NCI-H446 (cell line): ENCODE measurements around the gene HMOX1.

ENCODE experiments used
- DNase-seq, 2 experiments: peaks; one replicate each; lab custom pipeline; 2025; lab: John Stamatoyannopoulos, UW

The HMOX1 gene, protein sequence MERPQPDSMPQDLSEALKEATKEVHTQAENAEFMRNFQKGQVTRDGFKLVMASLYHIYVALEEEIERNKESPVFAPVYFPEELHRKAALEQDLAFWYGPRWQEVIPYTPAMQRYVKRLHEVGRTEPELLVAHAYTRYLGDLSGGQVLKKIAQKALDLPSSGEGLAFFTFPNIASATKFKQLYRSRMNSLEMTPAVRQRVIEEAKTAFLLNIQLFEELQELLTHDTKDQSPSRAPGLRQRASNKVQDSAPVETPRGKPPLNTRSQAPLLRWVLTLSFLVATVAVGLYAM

DNA sequence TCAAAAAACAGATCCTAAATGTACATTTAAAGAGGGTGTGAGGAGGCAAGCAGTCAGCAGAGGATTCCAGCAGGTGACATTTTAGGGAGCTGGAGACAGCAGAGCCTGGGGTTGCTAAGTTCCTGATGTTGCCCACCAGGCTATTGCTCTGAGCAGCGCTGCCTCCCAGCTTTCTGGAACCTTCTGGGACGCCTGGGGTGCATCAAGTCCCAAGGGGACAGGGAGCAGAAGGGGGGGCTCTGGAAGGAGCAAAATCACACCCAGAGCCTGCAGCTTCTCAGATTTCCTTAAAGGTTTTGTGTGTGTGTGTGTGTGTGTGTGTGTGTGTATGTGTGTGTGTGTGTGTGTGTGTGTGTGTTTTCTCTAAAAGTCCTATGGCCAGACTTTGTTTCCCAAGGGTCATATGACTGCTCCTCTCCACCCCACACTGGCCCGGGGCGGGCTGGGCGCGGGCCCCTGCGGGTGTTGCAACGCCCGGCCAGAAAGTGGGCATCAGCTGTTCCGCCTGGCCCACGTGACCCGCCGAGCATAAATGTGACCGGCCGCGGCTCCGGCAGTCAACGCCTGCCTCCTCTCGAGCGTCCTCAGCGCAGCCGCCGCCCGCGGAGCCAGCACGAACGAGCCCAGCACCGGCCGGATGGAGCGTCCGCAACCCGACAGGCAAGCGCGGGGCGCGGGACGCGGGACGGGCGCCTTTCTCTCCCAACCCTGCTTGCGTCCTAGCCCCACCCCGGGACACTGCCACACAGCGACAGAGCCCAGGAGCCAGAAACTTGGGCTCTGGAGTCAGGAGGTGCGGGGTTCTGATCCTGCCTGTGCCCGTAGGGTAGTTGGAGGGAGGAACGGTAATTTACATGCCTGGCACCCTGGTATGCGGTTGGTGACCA is at the start of gene HMOX1:
Gene HMOX1, plus strand, starts transcription at position 560 of the 887 bp plus-strand sequence. Its CDS starts 78 bp downstream, at position 638.
- peak in 1 of 2 experiments; percentile 65 for DNase-seq

DNA sequence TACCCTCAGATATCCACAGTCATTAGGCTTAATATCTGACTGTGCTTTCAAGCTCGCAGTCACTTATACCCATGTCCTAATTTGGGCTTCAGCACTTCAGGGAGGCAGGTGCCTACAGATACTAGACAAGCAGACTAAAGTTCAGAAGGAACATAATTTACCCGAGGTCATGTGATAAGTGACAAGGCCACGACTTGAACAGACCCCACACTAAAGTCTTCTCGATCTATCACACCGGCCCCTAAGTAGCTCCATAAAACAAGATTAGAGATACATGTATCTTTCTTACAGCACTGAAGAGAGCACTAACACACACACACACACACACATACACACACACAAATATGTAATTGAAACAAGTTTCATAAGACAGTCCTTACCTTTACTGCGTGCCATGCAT is 48.6 kb upstream of the HMOX1 start:
- no peak for DNase-seq

DNA sequence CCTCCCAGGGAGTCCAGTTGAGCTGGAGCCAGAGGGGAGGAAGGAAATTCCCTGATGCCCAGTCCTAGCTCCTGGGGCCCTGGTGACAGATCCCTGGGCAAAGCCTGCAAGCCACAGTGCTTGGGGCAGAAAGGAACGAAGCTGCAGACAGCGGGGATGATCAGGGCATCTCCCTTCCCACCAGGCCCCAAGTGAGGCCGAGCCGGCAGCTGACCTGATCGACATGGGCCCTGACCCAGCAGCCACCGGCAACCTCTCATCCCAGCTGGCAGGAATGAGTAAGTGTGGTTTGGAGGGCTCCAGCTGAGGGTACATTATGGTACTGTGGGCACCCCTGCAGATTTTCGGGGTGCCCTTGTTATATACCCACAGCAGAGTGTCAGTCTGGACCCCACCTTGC is 47.7 kb upstream of the HMOX1 start:
- DNase-seq: no peak

DNA sequence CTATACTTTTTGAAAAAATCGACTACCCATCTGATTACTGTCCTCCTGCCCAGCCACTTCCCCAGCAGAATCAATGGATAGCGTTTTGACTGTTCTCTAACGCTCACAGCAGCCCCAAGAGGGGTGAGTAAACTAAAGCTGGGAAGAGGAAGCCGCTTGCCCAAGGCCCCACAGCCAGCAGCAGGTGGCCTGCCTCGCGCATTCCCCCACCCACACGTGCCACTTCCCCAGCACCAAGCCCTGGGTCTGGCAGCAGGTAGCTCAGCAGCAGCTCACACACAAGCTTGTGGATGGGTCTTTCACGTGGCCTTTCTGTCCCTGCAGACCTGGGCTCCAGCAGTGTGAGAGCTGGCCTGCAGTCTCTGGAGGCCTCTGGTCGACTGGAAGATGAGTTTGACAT is 46.9 kb upstream of the HMOX1 start:
- no peak for DNase-seq

DNA sequence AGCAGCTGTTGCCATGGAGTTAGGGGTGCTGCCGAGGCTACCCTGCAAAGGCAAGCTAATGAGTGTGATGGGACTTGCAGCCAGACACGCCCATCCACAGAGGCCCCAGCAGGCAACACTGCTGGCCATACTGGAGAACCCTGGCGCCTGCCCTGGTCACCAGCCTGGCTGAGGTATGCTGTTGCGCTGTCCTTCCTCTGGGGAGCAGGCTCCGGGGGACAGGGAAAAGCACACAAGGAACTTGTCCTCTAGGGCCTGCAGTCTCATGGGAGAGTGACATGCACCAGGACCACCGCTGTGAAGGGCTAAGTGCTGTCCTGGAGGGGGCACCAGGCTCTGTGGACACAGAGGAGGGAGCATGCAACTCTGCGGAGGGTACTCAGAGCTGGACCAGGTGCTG is 45.4 kb upstream of the HMOX1 start:
- no peak for DNase-seq

DNA sequence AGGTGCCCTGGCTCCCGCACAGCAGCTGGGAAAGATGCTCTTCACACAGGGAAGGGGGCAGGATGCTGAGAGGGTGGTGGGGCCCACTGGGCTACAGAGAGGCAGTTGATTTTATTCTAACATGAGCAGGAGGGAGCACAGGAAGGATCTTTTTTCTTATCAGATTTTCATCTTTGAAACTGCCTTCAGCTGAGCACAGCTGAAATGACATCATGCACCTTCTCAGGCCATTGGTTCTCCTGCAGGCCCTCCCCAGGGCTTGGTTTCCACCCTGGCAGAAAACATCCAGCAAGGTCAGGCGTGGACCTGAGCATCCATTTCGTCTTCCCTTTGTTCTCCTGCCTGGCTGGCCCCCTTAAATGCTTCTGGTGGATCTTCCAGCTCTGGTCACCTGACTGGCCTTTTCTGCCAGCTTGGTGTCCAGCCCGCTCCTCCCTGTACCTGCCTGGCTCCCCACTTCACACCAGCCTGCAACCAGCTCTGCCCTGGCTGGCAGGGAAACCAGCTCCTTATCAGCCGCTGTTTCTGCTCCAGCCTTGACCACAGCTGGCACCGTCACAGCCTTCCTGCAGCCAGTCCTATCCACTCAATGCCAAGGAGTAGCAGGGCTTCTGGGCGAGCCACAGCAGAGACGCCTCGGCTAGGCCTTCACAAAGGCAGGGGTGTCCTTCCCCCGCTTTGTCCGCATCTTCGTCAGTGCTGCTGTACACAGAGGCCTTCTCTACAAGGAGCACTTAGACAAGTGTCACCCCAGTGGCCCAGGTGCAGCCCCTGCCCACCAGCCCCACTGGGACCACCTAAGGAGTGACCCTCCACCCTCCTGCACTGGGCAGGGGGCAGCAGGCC is 44.7 kb upstream of the HMOX1 start:
- DNase-seq: no peak

DNA sequence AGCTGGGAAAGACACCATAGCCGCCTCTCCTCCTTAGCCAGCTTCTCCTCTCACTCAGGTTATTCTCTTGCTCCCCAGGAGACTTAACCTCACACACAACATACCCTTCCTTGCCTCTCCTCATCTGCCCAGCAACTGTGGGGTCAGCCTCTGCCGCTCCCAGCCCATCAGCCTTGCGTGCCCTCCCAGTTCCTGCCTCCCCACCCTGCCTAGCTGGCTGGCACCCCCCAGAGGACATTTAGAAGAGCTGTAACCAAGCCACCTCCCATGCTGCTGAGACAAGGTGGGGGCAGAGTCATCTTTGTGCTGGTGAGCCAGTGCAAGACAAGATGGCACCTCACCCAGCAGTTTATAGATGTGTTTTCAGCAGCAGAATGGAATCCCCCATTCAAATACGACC is 43.0 kb upstream of the HMOX1 start:
- no peak for DNase-seq

DNA sequence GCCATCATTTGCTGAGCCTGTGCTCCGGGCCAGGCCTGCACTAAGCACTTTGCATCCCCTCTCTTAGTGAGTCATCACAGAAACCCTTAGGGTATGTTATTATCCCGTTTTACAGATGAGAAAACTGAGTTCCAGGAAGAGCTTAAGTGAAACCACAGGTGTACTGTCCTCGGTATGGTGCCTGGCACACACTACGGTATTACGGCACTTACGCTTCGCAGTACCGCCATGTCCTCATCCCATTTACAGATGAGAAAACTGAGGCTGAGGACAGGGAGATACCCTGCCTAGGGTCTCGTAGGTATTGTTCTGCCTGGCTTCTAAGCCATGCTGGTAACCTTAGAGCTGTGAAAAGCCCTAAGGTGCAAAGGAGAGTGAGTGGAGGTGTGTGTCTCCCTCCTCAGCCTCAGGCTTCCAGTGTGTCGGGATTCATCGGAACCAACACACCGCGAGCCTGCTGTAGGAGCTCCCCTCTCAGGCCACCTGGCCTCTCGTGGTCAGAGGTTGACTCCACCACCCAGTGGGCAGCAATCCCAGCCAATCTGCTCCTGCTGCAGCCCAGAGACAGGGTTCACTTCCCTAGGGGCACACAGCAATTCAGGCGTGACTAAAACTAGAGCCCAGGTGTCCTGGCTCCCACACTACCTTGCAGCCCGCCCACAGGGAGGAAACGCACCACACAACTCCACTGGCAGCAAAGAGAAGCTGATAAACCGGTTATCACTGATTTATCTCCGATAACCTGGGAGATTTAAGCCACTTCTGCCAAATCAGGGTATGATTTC is 39.6 kb upstream of the HMOX1 start:
- DNase-seq: no peak

DNA sequence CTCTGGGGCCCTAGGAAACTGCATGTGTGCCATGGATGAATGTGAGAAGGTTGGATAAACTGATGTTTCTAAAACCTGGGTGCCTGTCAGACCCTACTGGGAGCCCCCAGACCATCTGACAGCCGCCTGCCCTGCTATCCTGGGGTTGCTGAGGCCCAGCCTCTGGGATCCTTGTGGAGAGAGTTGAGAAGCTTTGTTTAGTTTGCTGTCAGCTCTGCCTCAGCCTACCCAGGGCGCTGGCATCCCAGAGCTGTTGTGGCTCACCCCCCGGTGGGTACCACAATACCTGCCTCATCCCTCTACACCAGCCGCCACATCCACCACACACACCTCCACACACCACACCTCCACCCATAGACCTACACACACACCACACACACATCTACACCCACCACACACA is 38.5 kb upstream of the HMOX1 start:
- DNase-seq: no peak

DNA sequence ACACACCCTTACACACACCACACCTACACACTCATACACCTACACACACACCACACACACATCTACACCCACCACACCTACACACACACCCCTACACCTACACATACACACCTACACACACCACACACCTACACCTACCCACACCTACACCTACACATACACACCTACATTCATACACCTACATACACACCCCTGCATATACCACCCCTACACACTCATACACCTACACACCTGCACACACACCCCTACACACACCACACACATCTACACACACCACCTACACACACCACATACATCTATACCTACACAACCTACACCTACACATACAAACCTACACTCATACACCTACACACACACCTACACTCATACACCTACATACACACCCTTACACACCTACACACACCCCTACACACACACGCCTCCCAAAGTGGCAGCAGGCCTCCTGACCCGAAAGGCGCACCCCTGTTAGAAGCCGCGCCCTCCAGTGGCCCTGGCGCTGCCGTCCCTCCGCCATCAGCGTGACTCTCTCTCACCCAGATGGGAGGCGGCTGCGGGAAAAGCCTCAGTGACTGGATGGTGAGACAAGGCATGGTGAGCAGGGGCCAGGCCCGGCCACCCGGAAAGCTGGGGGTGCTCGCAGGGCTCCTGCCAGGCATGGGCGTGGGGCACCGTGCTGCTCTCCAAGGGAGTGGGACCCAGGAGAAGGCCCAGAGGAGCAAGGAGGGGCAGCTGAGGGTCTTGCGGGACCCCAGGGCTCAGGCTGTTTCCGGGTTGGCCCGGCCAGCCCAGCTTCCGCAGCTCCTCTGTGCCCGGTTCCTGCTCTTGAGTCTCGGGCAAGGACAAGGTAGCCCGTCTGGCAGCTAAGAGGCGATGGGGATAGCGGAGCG is 37.0 kb upstream of the HMOX1 start:
- DNase-seq: no peak

DNA sequence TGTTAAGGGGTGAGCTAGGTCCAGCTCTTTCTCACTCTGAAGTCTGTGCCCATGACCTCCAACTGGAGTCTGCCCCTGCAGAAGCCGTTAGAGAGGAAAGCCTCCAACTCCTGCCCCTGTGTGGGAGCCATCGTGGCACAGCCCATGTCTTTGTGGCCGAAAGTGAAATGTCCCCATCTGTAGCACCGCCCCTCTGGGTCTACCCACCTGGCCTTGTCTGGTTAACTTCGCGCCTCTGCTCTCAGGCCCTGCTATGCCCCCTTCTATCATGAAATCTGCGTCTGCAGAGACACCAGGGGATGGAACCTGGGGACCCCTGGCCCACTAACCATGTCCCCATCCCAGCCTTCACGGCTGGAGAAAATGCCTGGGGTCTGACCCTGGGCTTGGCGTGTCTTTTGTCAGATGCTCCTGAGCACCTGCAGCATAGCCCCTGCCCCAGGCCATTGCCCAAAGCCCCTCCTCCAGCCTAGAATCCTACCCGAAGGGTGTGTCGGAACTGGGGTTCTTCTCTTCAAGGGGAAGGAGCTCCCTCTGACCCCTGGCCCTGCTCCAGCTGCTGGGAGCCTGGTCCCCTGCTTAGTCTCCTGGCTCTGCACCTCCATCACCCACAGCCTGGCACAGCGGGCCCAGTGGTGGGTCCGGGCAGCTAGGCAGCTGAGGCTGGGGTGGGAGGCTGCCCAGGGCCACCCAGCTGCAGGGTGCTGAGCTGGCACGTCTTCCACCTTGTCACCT is 35.8 kb upstream of the HMOX1 start:
- no peak for DNase-seq

DNA sequence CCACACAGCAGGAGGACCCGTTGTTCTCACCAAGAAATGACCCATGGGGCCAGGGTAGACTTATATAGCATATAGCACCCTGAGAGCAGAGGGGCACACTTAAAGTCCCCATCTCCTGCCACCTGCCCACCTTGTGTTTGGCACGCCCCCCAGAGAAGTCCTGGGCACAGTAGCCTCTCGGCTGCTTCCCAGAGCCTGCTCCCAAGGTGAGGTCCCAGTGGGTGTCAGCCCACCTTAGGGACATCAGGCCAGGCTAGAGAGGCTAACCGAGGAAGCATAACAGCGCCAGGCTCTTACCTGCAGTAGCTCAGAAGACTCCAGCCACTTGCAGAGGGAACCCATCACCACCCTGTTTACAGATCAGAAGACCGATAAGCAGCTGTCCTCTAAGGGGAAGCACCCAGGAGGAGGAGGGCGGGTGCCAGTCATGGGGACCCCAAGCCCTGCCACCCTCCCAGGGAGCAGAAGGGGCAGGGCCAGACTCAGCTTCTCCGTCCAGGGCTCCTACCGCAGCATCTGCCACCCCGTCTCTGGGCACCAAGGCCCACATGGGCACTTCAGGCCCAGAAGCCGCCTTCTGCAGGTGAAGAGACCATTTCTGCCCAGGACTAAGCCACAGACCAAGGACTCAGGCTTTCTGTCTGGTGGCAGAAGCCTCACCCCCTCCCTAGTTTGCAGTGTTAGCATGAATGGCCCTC is 34.9 kb upstream of the HMOX1 start:
- DNase-seq: no peak

DNA sequence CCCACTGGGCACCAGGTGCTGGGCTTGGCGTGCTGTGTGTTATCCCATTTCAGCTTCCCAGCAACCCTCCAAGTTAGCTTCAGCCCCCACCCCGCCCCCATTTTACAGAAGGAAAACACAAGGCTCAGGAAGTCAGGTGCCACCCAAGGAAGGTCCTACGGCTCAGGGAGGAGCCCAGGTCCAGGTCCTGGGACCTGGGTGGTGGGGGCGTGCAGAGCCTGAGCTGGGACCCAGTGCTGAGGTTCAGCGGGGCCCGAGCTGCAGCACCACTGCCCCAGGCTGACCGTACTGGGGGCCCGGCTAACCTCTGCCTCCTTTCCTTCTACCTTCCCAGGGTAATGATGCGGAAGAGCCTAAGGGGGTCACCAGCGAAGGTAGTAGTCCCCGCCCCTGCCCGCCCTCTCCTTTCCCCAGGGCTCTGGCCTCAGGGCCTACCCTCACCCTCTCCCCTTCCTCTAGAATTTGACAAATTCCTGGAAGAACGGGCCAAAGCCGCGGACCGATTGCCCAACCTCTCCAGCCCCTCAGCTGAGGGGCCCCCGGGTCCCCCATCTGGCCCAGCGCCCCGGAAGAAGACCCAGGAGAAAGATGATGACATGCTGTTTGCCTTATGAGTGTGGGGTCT is 34.2 kb upstream of the HMOX1 start:
- no peak for DNase-seq

DNA sequence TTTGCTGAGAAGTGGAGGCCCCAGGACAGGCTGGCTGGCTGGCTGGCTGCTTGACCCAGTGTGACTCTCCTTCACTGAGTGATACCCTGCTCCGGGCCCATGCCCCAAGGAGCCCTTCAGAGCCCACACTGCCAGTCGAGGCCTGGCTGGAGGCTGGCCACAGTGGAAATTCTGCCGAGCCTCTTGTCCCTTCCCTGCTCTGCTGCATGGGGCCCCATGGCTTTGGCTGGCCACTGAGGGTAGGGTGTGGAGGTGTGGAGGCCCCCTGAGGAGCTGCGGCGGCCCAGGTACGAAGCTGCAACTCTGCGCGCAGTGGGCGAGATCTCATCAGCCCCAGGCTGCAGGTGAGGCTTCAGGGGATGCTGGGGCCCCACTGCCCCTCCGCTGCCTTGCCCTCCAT is 33.4 kb upstream of the HMOX1 start:
- no peak for DNase-seq

DNA sequence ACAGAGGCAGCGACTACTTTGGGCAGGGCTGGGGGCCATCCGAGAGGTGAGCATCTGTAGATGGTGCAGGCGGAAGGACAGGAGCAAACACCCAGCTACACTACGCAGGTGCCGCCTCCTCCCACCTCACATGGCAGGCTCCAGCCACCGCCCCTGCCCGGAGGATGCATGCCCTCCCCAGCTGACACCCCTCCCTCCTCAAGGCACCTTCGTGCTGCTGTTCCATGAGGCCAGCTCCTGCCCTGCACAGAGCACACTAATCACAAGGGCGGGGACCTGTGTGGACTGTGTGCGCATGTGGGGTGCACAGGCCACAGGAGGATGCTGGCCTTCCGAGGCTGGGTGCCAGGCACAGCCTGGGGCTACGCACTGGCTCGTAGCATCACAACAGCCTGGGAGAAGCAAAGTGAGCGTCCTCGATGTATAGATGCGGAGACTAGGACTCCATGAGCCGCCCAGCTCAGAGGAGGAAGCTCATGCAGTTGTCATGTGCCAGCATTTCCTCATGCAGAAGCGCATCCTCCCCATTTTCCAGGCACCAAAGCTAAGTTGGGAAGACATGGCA is 32.8 kb upstream of the HMOX1 start:
- no peak for DNase-seq

DNA sequence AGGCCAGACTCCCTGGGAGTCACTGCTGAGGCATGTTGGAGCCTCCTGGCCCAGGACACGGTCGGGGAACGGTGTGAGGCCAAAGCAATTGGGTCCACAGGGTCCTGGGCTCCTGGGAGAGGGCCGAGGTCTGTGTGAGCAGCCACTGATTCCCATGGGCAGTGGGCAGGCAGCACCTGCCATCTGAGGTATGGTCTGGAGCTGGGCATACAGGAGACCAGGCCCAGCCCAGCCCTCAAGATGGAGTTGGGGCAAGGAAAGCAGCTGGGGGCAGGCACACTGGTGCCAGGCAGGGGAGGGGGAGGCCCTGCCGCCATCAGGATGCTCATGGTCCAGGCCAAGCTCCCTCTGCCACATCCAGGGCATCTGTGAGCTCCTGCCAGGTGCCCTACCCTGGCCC is 32.2 kb upstream of the HMOX1 start:
- no peak for DNase-seq

DNA sequence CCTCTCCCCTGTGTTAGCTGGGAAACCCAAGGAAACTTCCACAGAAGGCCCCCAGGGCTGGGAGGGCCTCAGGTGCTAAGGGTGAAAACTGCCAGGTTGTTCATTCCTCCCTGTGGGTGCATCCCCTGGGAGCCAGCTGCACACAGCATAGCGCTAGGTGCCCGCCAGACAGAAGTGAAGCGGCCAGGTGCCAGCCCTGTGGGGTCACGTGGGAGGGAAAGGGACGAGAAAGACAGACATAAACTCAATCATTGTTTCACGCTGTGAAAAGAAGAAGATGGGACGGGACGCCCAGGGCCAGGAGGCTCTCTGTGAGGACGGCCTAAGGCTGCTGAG is 31.6 kb upstream of the HMOX1 start:
- no peak for DNase-seq

DNA sequence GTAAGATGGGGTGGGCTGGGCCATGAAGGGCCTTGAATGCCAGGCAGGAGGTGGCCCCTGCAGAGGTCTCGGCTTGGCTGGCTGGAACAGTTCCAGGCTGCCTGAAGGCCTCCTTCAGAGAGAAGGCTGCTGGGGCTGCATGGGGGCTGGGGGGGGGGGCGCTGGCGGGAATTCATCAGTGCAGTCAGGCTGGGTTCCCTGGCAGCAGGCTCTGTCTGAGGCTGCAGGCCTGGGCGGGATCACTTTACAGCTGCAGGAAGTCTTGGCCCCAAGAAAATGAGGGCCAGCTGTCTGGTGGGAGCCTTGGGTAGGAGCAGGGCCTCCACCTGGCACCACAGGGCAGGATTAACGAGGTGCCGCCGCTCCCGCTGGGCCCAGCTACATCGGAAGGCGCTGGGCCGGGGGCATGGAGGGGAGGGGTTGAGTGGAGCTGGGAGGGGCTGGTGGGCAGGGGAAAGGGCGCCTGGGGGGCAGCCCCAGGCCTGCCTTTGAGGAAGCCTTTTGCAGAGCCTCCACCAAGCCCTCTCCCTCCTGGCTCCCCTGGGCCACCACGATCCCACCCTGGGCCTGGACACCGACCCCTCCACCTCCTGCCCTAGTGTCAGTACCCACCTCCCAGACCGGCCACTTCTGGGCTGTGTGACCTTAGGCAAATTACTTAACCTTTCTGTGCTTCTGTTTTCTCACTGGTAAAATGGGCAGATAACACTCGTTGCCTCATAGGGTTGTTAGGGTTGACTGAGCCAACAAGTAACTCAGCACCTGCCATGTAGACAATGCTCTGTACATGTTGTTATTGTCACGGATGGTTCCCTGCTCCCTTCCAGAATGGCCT is 31.0 kb upstream of the HMOX1 start:
- DNase-seq: peak in 1 of 2 experiments; percentile 72
